Activated naive CD4-positive, alpha-beta T cell treated with anti-CD3 and anti-CD28 coated beads, Interleukin-2, amount 50 U/mL, for 24 hours (primary cell): ENCODE measurements around the gene CCNI2.
A peak's percentile ranks its signal among the peaks of the same experiment; 100 is the strongest.

Experiments used
- H3K27ac Mint-ChIP-seq: one replicate; pipeline ENCODE4 v1.8.0; 2021; ENCODE audit warnings: mild to moderate bottlenecking, mixed read lengths
- H3K27me3 Mint-ChIP-seq: one replicate; pipeline ENCODE4 v1.8.0; 2021; ENCODE audit warnings: mixed read lengths
- H3K36me3 Mint-ChIP-seq: one replicate; pipeline ENCODE4 v1.8.0; 2021; ENCODE audit warnings: mixed read lengths
- H3K4me1 Mint-ChIP-seq: one replicate; pipeline ENCODE4 v1.8.0; 2021; ENCODE audit warnings: mixed read lengths
- H3K4me3 Mint-ChIP-seq: one replicate; pipeline ENCODE4 v1.8.0; 2021; ENCODE audit warnings: mild to moderate bottlenecking, mixed read lengths
- H3K9me3 Mint-ChIP-seq: one replicate; pipeline ENCODE4 v1.8.0; 2021; ENCODE audit warnings: mixed read lengths

The CCNI2 gene

GRCh38 chr5:132770476-132771159 is 23.4 kb downstream of the CCNI2 start:
- no peaks in the 10 kb centered on the region for H3K9me3 Mint-ChIP-seq
- no peaks in the 10 kb centered on the region for H3K27me3 Mint-ChIP-seq
- H3K4me3 Mint-ChIP-seq = no peak overlapping the region
- H3K27ac Mint-ChIP-seq = no peak overlapping the region
- peaks cover 1% of the 10 kb centered on the region for H3K36me3 Mint-ChIP-seq
- H3K4me1 Mint-ChIP-seq = peaks cover 5% of the 10 kb centered on the region

- Mint-ChIP-seq H3K27me3 (peaks cover 2% of the 10 kb centered on the region), H3K9me3 (no peaks in the 10 kb centered on the region), H3K27ac (no peak overlapping the region), H3K4me1 (peaks cover 6% of the 10 kb centered on the region), H3K36me3 (peaks cover 1% of the 10 kb centered on the region), H3K4me3 (no peak overlapping the region)
These were observed 24.3 kb downstream of the CCNI2 start for GRCh38 chr5:132771503-132771998.

GRCh38 chr5:132772291-132773070 is 25.3 kb downstream of the CCNI2 start:
- H3K4me1 Mint-ChIP-seq = peaks cover 6% of the 10 kb centered on the region
- peaks cover 2% of the 10 kb centered on the region for H3K27me3 Mint-ChIP-seq
- no peaks in the 10 kb centered on the region for H3K9me3 Mint-ChIP-seq
- no peak overlapping the region for H3K27ac Mint-ChIP-seq
- peaks cover 1% of the 10 kb centered on the region for H3K36me3 Mint-ChIP-seq
- no peak overlapping the region for H3K4me3 Mint-ChIP-seq

GRCh38 chr5:132773114-132773513 is 25.9 kb downstream of the CCNI2 start:
- Mint-ChIP-seq H3K36me3 (peaks cover 1% of the 10 kb centered on the region), H3K4me3 (no peak overlapping the region), H3K27ac (no peak overlapping the region), H3K9me3 (no peaks in the 10 kb centered on the region), H3K4me1 (peaks cover 10% of the 10 kb centered on the region), H3K27me3 (peaks cover 4% of the 10 kb centered on the region)

GRCh38 chr5:132773601-132774355 is 26.6 kb downstream of the CCNI2 start:
- Mint-ChIP-seq H3K27ac (no peak overlapping the region), H3K4me1 (peaks cover 14% of the 10 kb centered on the region), H3K4me3 (no peak overlapping the region), H3K36me3 (peaks cover 1% of the 10 kb centered on the region), H3K9me3 (no peaks in the 10 kb centered on the region), H3K27me3 (peaks cover 9% of the 10 kb centered on the region)

- Mint-ChIP-seq H3K36me3 (peaks cover 1% of the 10 kb centered on the region), H3K9me3 (no peaks in the 10 kb centered on the region), H3K27me3 (peaks cover 14% of the 10 kb centered on the region), H3K27ac (no peak overlapping the region), H3K4me1 (peaks cover 14% of the 10 kb centered on the region), H3K4me3 (no peak overlapping the region)
These were observed 27.2 kb downstream of the CCNI2 start for GRCh38 chr5:132774406-132774805.

GRCh38 chr5:132774896-132775295 is 27.7 kb downstream of the CCNI2 start:
- Mint-ChIP-seq H3K4me1 (peaks cover 14% of the 10 kb centered on the region), H3K9me3 (no peaks in the 10 kb centered on the region), H3K27ac (no peak overlapping the region), H3K4me3 (no peak overlapping the region), H3K36me3 (peaks cover 1% of the 10 kb centered on the region), H3K27me3 (peaks cover 17% of the 10 kb centered on the region)

GRCh38 chr5:132775476-132775961 is 28.3 kb downstream of the CCNI2 start:
- H3K27ac Mint-ChIP-seq = no peak overlapping the region
- H3K27me3 Mint-ChIP-seq = peaks cover 18% of the 10 kb centered on the region
- H3K4me3 Mint-ChIP-seq = peak overlapping the region; percentile 23
- H3K4me1 Mint-ChIP-seq = peaks cover 16% of the 10 kb centered on the region
- peaks cover 1% of the 10 kb centered on the region for H3K36me3 Mint-ChIP-seq
- no peaks in the 10 kb centered on the region for H3K9me3 Mint-ChIP-seq

GRCh38 chr5:132776131-132776937 is 29.1 kb downstream of the CCNI2 start:
- peaks cover 24% of the 10 kb centered on the region for H3K4me1 Mint-ChIP-seq
- no peaks in the 10 kb centered on the region for H3K9me3 Mint-ChIP-seq
- peaks cover 21% of the 10 kb centered on the region for H3K27me3 Mint-ChIP-seq
- peak overlapping the region; percentile 65 for H3K4me3 Mint-ChIP-seq
- H3K36me3 Mint-ChIP-seq = peaks cover 1% of the 10 kb centered on the region
- peak overlapping the region; percentile 35 for H3K27ac Mint-ChIP-seq

GRCh38 chr5:132776938-132777208 is 29.6 kb downstream of the CCNI2 start:
- Mint-ChIP-seq H3K27ac (no peak overlapping the region), H3K27me3 (peaks cover 25% of the 10 kb centered on the region), H3K9me3 (no peaks in the 10 kb centered on the region), H3K4me3 (no peak overlapping the region), H3K4me1 (peaks cover 28% of the 10 kb centered on the region), H3K36me3 (peaks cover 1% of the 10 kb centered on the region)

GRCh38 chr5:132777209-132778069 is 30.2 kb downstream of the CCNI2 start, which contains the start of gene SEPTIN8:
SEPTIN8 (minus strand) TSS chr5:132777239; CDS start chr5:132777137, 102 bp downstream.
- peaks cover 1% of the 10 kb centered on the region for H3K36me3 Mint-ChIP-seq
- H3K4me3 Mint-ChIP-seq = peak within 1 kb of the TSS; percentile 70
- peaks cover 26% of the 10 kb centered on the region for H3K27me3 Mint-ChIP-seq
- no peaks in the 10 kb centered on the region for H3K9me3 Mint-ChIP-seq
- H3K27ac Mint-ChIP-seq = peak within 1 kb of the TSS; percentile 35
- peaks cover 28% of the 10 kb centered on the region for H3K4me1 Mint-ChIP-seq

- peaks cover 28% of the 10 kb centered on the region for H3K4me1 Mint-ChIP-seq
- no peaks in the 10 kb centered on the region for H3K9me3 Mint-ChIP-seq
- H3K27me3 Mint-ChIP-seq = peaks cover 29% of the 10 kb centered on the region
- H3K4me3 Mint-ChIP-seq = peak overlapping the region; percentile 70
- H3K27ac Mint-ChIP-seq = no peak overlapping the region
- H3K36me3 Mint-ChIP-seq = peaks cover 1% of the 10 kb centered on the region
These were observed 30.9 kb downstream of the CCNI2 start for GRCh38 chr5:132778129-132778528.

- H3K27ac Mint-ChIP-seq = no peak overlapping the region
- peaks cover 31% of the 10 kb centered on the region for H3K27me3 Mint-ChIP-seq
- peaks cover 28% of the 10 kb centered on the region for H3K4me1 Mint-ChIP-seq
- H3K9me3 Mint-ChIP-seq = no peaks in the 10 kb centered on the region
- H3K36me3 Mint-ChIP-seq = peaks cover 1% of the 10 kb centered on the region
- peak overlapping the region; percentile 51 for H3K4me3 Mint-ChIP-seq
These were observed 31.6 kb downstream of the CCNI2 start for GRCh38 chr5:132778856-132779255.

GRCh38 chr5:132779961-132780360 is 32.7 kb downstream of the CCNI2 start:
- Mint-ChIP-seq H3K27me3 (peaks cover 32% of the 10 kb centered on the region), H3K4me3 (no peak overlapping the region), H3K27ac (no peak overlapping the region), H3K4me1 (peaks cover 28% of the 10 kb centered on the region), H3K36me3 (no peaks in the 10 kb centered on the region), H3K9me3 (no peaks in the 10 kb centered on the region)
